Stimulated activated CD4-positive, alpha-beta T cell treated with anti-CD3 and anti-CD28 coated beads, Interleukin-12 subunit alpha, Interleukin-12 subunit beta, amount 100 ng/mL, for 4 hours (primary cell): ENCODE data around the gene PLXNB1.
"Not testable (repeated sequence)": the region's sequence is repeated elsewhere in the genome, so short reads cannot be mapped to it uniquely, and the experiment has no call there.

ENCODE experiments used
- DNase-seq: peaks from one replicate; pipeline ENCODE4 v3.0.0-alpha.2; 2020

Gene PLXNB1

GRCh38 chr3:48465237-48465530 lies 35.3 kb upstream of the PLXNB1 start:
- no peak for DNase-seq

- no peak for DNase-seq
These were observed 34.9 kb upstream of the PLXNB1 start for GRCh38 chr3:48464713-48465221.

- DNase-seq, result no peak
These were observed 33.8 kb upstream of the PLXNB1 start for GRCh38 chr3:48463703-48464102.

- not testable (repeated sequence) for DNase-seq
These were observed 31.9 kb upstream of the PLXNB1 start for GRCh38 chr3:48461767-48462166.

- no peak for DNase-seq
These were observed 30.6 kb upstream of the PLXNB1 start for GRCh38 chr3:48460517-48460902.

GRCh38 chr3:48459773-48460516 lies 30.1 kb upstream of the PLXNB1 start:
- no peak for DNase-seq

DNA sequence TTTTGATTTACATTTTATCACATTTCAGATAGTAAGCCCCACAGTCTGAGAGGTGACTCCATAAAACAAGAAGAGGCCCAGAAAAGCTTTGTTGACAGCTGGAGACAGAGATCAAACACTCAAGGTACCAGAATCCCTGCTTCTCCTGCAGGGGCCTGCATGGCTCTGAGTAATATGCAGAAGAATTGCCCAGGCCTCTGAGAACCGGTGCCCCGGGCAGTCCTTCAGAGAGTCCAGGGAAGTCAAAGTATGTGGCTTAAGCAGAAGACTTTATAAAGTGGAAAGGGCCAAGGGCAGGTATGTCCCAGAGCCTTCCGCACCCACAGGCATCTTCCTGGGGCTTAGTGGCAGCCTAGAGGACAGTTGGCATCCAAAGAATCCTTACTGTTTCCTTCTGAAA lies 29.4 kb upstream of the PLXNB1 start:
- no peak for DNase-seq

- DNase-seq, result no peak
These were observed 26.6 kb upstream of the PLXNB1 start for GRCh38 chr3:48456456-48456855.

DNA sequence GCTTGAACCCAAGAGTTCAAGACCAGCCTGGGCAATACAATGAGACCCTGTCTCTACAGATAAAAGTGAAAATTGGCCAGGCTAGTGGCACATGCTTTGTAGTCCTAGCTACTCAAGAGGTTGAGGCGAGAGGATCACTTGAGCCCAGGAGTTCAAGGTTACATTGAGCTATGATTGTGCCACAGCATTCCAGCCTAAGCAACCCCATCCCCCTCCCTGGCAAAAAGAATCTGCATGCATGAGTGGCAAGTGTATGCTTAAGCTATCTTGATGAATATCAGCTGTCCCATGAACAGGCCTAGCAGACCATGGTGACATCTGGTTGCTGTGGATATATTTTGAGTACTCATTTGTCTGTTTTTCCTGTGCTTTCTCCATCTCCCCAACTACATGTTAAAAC lies 21.4 kb upstream of the PLXNB1 start:
- no peak for DNase-seq

GRCh38 chr3:48446425-48447193 lies 16.7 kb upstream of the PLXNB1 start, which contains the start of gene ATRIP:
Gene ATRIP (plus strand): TSS chr3:48446737. CDS start chr3:48446846, 109 bp downstream.
- DNase-seq, result peak; percentile 85

DNA sequence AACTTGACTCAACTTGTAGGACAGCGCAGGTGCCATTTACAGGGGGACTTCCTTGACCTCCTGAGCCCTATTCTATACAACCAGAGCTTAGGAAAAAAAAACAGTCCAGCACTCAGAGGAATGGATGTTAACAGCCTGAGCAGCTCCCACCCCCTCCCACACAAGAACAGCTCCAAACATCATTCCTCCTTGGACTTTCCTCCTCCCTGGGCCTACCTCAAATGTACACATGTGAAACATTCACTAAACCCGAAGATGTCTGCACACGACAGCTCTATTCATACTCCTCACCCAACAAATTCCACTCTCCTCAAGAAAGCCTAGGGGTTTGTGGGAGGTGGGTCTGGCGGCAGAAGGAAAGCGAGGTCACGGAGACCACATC lies 16.1 kb upstream of the PLXNB1 start:
- DNase-seq, result no peak

DNA sequence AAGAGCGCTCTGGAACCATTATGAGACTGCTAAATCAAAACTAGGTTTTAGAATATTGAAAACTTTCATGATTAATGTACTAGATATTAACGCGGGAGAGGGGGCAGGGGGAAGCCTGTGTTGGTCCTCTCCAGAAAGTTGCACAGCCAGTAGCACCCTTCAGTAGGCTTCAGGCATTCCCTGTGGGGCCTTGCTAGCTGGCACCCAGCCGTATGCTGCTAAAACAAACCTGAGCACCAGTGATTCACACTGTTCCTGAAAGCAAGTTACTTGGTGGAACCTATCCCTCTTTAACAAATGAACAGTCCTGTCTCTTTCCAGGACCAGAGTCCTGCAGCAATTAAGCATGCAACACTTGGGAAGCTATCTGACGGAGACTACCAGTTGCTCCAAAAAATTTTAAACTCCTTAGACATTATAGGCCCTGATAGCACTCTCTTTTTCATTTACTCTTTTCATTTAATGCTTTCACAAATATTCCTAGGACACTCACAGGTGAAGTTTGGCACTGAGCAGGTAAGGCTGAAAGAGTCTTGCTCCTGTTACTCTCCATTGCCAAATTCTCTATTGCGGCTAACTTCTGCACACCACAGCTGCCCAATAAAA lies 15.5 kb upstream of the PLXNB1 start:
- no peak for DNase-seq

- DNase-seq, result no peak
These were observed 12.1 kb upstream of the PLXNB1 start for GRCh38 chr3:48441940-48442339.

DNA sequence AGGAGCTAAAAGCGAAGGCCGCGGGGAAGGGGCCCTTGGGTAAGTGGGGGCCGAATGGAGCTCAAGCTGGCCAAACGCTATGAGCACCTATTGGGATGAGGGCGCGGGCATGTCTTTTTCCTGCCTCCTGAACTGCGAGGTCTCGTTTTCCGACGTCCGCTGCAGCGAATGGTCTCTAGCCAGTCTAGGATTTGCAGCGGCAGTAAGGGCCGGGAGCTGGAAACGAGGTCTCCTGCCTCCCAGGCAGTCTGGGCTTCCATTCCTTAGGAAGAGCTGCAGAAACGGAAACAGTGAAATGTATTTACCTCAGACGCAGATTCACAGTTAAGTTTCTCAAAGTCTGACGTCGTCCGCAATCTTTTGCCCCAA lies 10.7 kb upstream of the PLXNB1 start:
- DNase-seq, result no peak

GRCh38 chr3:48439820-48440589 lies 10.1 kb upstream of the PLXNB1 start, which contains the start of the genes CCDC51 and TMA7:
Gene CCDC51 (minus strand): TSS chr3:48440119. CDS start chr3:48435128, 4,991 bp downstream.
Gene TMA7 (plus strand): TSS chr3:48440257. CDS start chr3:48440297, 40 bp downstream.
- peak; percentile 98 for DNase-seq

- DNase-seq, result no peak
These were observed 7.9 kb upstream of the PLXNB1 start for GRCh38 chr3:48437812-48438211.

- DNase-seq, result no peak
These were observed 7.0 kb upstream of the PLXNB1 start for GRCh38 chr3:48436855-48437254.

- DNase-seq, result no peak
These were observed 6.5 kb upstream of the PLXNB1 start for GRCh38 chr3:48436477-48436787.

DNA sequence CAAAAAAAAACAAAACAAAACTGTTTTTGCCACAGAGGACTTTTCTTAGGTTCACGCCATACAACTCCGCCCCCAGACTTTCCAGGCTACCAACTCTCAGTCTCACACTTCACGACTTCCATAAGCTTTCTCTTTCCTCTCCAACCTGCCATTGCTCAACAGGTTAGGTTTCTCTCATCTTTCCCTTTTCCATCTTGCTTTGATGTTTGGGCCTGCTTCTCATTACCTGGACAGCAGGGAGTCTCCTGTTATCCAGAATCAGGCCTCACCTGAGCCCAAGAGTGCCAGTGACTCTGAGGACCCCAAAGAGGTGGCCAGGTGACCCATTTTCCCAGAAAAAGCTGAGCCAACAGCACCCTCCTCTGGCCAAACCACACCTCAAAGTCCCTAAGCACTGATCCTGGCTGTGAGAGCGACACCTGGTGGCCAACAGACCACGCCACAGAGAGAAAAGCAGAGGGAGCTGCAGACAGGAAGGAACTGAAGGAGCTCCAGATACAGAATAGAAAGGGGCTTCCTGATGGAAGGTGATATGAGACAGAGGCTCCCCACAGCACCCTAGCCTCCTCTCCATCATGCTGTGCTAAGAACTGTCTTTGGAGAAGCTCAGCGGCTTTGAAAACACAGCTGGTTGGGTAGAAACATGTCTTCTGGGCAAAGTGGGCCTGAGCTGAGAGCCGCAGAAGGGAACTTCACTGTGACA lies 6.0 kb upstream of the PLXNB1 start:
- peak; percentile 79 for DNase-seq

DNA sequence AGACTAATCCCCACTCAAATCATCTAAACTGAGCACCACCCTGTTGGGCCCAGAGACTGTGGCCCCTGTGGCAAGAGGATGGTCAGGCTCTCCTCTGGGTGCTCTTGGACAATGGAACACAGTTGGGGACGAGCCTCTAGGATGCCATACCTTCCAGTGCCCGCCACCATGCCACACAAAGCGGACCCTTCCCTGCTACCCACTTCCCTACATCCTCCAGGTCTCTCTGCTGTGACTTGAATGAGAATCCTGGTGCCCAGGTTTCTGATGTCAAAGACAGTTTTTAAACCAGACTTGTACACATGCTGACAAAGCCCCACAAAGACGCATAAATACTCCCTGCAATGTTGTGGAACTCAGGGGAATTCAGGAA lies 5.3 kb upstream of the PLXNB1 start:
- no peak for DNase-seq

- DNase-seq, result no peak
These were observed 4.8 kb upstream of the PLXNB1 start for GRCh38 chr3:48434591-48435222.

DNA sequence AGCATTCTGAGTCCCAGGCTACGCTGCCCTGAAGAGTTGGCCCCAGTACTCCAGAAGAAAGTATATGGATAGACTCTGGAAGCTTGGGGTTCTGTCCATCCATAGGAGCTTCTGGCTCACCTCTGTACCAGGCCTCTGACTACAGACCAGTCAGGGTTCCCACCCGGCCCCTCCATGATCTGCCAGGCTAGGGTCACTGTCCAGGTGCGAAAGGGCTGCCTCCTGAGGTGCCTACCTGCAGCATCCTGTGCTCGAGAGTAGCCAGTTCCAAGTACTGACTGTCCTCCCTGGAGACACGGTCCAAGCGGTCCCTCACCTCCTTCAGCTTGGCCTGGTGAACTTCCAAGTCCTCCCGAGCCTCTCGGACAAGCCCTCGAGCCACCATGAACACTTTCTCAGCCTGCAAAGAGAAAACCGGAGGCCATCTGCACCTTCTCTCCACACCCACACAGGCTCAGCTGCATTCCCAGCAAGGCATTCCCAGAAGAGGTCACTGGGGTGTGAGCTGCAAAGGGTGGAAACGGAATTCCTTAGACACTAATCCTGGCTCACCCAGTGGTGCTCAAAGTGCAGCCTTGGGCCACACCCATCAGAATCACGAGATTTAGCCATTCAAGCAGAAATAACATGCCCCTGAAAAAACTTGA lies 3.7 kb upstream of the PLXNB1 start:
- no peak for DNase-seq
